ENCODE data around the gene ROBO1. TPM values are rescaled to one million over a fixed set of nuclear protein-coding genes. Genes with fewer than 3 reads are reported as not detected.
"Not testable (repeated sequence)": the region's sequence is repeated elsewhere in the genome, so short reads cannot be mapped to it uniquely, and the experiment has no call there.

ROBO1 gene
- total RNA-seq, 1 donor from 2014 or later = 13.4 TPM

DNA sequence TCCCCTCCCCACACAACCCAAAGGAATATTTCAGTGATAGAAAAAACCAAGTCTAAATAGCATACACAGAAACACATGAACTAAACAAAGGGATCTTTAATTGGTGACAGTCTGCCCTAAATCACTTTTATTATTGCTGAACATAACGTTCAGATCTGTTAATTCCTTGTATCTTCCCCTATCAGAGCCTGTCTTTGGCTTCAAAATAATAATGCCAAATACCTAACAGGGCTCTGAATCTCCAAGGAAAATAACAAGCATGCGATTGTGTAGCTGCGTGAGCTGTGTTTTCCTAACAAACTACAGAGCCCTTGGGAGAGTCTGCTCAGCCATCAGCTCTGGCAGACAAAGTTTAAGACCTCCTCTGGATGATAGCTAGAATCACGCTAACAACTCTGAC is 1010.1 kb downstream of the ROBO1 start:
- no peaks in the 10 kb centered on the region for H3K36me3 ChIP-seq
- no peak overlapping the region for H3K4me3 ChIP-seq
- no peaks in the 10 kb centered on the region for H3K27me3 ChIP-seq
- no peaks in the 10 kb centered on the region for H3K4me1 ChIP-seq
- H3K9me3 ChIP-seq = no peaks in the 10 kb centered on the region
- intact Hi-C loops (cut with DNase I) = no loop called here
- no peak for DNase-seq (ENCODE audit: low spot score in 2 of 2)
- no peak overlapping the region for H3K27ac ChIP-seq
- no peak for TF ChIP-seq CTCF (IDR thresholded peaks at IDR 0.05)

GRCh38 chr3:78754066-78754743 is 1013.6 kb downstream of the ROBO1 start:
- Histone ChIP-seq H3K27me3 (no peaks in the 10 kb centered on the region), H3K36me3 (no peaks in the 10 kb centered on the region), H3K9me3 (no peaks in the 10 kb centered on the region), H3K27ac (no peak overlapping the region), H3K4me1 (no peaks in the 10 kb centered on the region), H3K4me3 (no peak overlapping the region)
- DNase-seq (ENCODE audit: low spot score in 2 of 2) = no peak
- intact Hi-C loops (cut with DNase I) = no loop called here
- no peak for TF ChIP-seq CTCF (IDR thresholded peaks at IDR 0.05)

DNA sequence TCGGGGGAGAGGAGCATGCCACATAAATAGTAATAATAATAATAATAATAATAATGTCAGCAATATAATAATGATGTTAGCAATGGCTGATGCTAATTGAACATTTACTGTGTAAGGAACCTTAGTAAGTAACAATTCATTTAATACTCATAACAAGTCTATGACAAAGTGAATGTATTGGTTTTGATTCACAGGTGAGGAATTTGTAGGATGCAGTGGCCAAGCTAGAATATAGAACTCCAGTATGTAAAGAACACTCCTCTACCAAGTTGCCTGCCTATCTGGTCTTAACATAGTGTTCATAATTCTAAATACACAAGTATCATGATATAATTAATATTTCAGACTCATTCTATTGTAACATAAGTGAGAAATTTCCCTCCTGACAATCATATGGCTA is 1016.5 kb downstream of the ROBO1 start:
- Histone ChIP-seq H3K27ac (no peak overlapping the region), H3K36me3 (no peaks in the 10 kb centered on the region), H3K4me1 (no peaks in the 10 kb centered on the region), H3K4me3 (no peak overlapping the region), H3K27me3 (no peaks in the 10 kb centered on the region), H3K9me3 (no peaks in the 10 kb centered on the region)
- no peak for DNase-seq (ENCODE audit: low spot score in 2 of 2)
- intact Hi-C loops (cut with DNase I) = no loop called here
- no peak for TF ChIP-seq CTCF (IDR thresholded peaks at IDR 0.05)

GRCh38 chr3:78750291-78750690 is 1017.5 kb downstream of the ROBO1 start:
- H3K9me3 ChIP-seq; H3K36me3 ChIP-seq; H3K4me1 ChIP-seq; H3K27ac ChIP-seq; intact Hi-C loops (cut with DNase I); DNase-seq (ENCODE audit: low spot score in 2 of 2); H3K4me3 ChIP-seq; H3K27me3 ChIP-seq: not testable (repeated sequence)

GRCh38 chr3:78749056-78749455 is 1018.7 kb downstream of the ROBO1 start:
- intact Hi-C loops (cut with DNase I) = no loop called here
- Histone ChIP-seq H3K36me3 (no peaks in the 10 kb centered on the region), H3K4me3 (no peak overlapping the region), H3K27me3 (no peaks in the 10 kb centered on the region), H3K27ac (no peak overlapping the region), H3K4me1 (no peaks in the 10 kb centered on the region), H3K9me3 (no peaks in the 10 kb centered on the region)
- DNase-seq (ENCODE audit: low spot score in 2 of 2) = no peak
- no peak for TF ChIP-seq CTCF (IDR thresholded peaks at IDR 0.05)

DNA sequence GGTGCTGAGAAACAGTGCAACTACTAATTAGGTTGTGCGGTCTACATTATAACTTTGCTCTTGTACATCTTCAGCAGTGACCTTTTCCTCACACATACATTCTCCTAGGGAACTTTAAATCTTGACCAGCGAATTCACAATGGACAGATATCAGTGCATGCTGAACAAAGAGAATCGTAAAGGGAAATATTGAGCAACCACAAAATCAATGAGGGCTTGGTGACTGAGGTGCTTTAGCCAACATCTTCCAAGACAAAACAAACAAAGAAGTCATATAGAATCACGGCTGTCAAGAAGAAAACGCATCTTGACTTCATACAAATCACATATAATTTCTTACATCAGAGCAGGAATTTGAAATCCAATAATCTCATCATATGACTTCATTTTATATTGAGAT is 1022.0 kb downstream of the ROBO1 start:
- Histone ChIP-seq H3K27me3 (no peaks in the 10 kb centered on the region), H3K36me3 (no peaks in the 10 kb centered on the region), H3K9me3 (no peaks in the 10 kb centered on the region), H3K4me1 (no peaks in the 10 kb centered on the region), H3K27ac (no peak overlapping the region), H3K4me3 (no peak overlapping the region)
- intact Hi-C loops (cut with DNase I) = no loop called here
- no peak for DNase-seq (ENCODE audit: low spot score in 2 of 2)
- TF ChIP-seq CTCF (IDR thresholded peaks at IDR 0.05) = no peak

Data from ascending aorta (tissue), 2 donors.